ENCODE measurements around the gene AS3MT.

Gene AS3MT

DNA sequence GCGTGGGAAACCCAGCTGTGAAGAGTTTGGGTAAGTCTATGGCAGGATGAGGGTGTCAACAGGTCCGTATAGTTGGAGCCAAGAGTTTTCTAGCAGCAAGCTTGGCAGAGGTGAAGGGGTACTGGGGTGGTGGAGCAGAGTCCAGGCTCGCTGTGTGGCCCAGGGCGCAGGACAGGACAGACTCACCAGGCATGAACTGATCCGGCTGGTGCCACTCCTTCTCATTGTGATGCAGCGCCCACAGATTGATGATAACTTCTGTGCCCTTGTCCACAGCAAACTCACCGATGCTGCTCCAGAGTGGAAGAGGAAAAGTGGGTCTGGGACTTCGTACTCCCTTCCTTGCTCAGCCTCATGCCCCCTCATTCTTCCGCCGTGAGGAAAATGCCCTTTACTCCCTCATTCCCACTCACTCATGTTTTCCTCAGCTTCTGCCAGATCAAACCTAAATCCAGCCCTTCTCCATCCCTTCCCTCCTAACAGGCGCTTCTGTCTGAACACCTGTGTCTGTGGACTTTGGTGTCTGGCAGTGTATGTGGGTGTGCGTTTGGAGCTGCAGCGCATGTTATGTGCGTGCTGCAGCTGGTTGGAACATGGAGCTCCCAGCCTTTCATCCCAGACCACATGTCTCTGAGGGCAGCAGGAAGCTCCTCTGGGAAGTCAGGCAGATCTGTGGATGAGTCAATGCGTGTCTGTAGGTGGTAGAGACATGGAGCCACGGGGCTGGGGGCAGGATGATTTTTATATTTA lies 37.8 kb upstream of the AS3MT start:
- H3K27me3 ChIP-seq (ENCODE audit: insufficient read depth, low read length, poor library complexity, severe bottlenecking), result no peaks in the 10 kb centered on the region
- no peaks in the 10 kb centered on the region for H4K20me1 ChIP-seq (ENCODE audit: insufficient read depth, low read length, poor library complexity, severe bottlenecking)
- no peak overlapping the region for H3K4me2 ChIP-seq (ENCODE audit: low read depth, low read length, poor library complexity, severe bottlenecking)
- H3K36me3 ChIP-seq (ENCODE audit: insufficient read depth, low read length), result no peaks in the 10 kb centered on the region
- H3K9me2 ChIP-seq (replicated peaks; ENCODE audit: low read depth, low read length), result no peaks in the 10 kb centered on the region
- no peak overlapping the region for H3K4me3 ChIP-seq (ENCODE audit: low read length, poor library complexity, severe bottlenecking)
- H3K79me2 ChIP-seq (ENCODE audit: insufficient read depth, low read length), result no peaks in the 10 kb centered on the region
- H3F3A ChIP-seq (ENCODE audit: low read depth), result no peaks in the 10 kb centered on the region
- no peak overlapping the region for H3K9ac ChIP-seq (ENCODE audit: low read depth, low read length, poor library complexity, severe bottlenecking)
- no peak for TF ChIP-seq EZH2phosphoT487 (IDR thresholded peaks at IDR 0.05; ENCODE audit: borderline replicate concordance)
- TF ChIP-seq, protein P1, sequence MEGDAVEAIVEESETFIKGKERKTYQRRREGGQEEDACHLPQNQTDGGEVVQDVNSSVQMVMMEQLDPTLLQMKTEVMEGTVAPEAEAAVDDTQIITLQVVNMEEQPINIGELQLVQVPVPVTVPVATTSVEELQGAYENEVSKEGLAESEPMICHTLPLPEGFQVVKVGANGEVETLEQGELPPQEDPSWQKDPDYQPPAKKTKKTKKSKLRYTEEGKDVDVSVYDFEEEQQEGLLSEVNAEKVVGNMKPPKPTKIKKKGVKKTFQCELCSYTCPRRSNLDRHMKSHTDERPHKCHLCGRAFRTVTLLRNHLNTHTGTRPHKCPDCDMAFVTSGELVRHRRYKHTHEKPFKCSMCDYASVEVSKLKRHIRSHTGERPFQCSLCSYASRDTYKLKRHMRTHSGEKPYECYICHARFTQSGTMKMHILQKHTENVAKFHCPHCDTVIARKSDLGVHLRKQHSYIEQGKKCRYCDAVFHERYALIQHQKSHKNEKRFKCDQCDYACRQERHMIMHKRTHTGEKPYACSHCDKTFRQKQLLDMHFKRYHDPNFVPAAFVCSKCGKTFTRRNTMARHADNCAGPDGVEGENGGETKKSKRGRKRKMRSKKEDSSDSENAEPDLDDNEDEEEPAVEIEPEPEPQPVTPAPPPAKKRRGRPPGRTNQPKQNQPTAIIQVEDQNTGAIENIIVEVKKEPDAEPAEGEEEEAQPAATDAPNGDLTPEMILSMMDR (conservative IDR thresholded peaks at IDR 0.05; ENCODE audit: low read length), result no peak
- no peak overlapping the region for H2AFZ ChIP-seq (ENCODE audit: low read length)
- H3K4me1 ChIP-seq (ENCODE audit: insufficient read depth, low read length, poor library complexity, severe bottlenecking), result no peaks in the 10 kb centered on the region
- H3K9me3 ChIP-seq (ENCODE audit: insufficient read depth, low read depth, low read length), result no peaks in the 10 kb centered on the region

DNA sequence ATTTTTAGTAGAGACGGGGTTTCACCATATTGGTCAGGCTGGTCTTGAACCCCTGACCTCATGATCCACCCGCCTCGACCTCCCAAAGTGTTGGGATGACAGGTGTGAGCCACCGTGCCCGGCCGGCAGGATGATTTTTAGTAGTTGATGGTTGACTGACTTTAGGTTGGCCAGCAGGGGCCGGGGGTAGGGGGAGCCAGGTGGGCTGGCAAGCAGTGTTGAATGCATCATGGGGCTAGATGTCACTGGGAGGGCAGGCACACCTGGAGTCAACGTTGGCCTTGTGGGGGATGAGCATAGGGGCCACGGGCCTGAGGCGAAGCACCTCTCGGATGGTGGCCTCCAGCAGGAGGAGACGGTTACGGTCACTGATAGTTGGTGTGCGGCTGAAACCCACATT lies 37.0 kb upstream of the AS3MT start:
- no peak overlapping the region for H3K4me2 ChIP-seq (ENCODE audit: low read depth, low read length, poor library complexity, severe bottlenecking)
- no peaks in the 10 kb centered on the region for H3K4me1 ChIP-seq (ENCODE audit: insufficient read depth, low read length, poor library complexity, severe bottlenecking)
- H4K20me1 ChIP-seq (ENCODE audit: insufficient read depth, low read length, poor library complexity, severe bottlenecking), result no peaks in the 10 kb centered on the region
- no peaks in the 10 kb centered on the region for H3K27me3 ChIP-seq (ENCODE audit: insufficient read depth, low read length, poor library complexity, severe bottlenecking)
- H3K9me3 ChIP-seq (ENCODE audit: insufficient read depth, low read depth, low read length), result no peaks in the 10 kb centered on the region
- H3K9ac ChIP-seq (ENCODE audit: low read depth, low read length, poor library complexity, severe bottlenecking), result no peak overlapping the region
- TF ChIP-seq EZH2phosphoT487 (IDR thresholded peaks at IDR 0.05; ENCODE audit: borderline replicate concordance), result no peak
- TF ChIP-seq, protein P1 (conservative IDR thresholded peaks at IDR 0.05; ENCODE audit: low read length), result no peak
- H3K9me2 ChIP-seq (replicated peaks; ENCODE audit: low read depth, low read length), result no peaks in the 10 kb centered on the region
- no peaks in the 10 kb centered on the region for H3F3A ChIP-seq (ENCODE audit: low read depth)
- H3K79me2 ChIP-seq (ENCODE audit: insufficient read depth, low read length), result no peaks in the 10 kb centered on the region
- no peak overlapping the region for H3K4me3 ChIP-seq (ENCODE audit: low read length, poor library complexity, severe bottlenecking)
- no peak overlapping the region for H2AFZ ChIP-seq (ENCODE audit: low read length)
- no peaks in the 10 kb centered on the region for H3K36me3 ChIP-seq (ENCODE audit: insufficient read depth, low read length)

DNA sequence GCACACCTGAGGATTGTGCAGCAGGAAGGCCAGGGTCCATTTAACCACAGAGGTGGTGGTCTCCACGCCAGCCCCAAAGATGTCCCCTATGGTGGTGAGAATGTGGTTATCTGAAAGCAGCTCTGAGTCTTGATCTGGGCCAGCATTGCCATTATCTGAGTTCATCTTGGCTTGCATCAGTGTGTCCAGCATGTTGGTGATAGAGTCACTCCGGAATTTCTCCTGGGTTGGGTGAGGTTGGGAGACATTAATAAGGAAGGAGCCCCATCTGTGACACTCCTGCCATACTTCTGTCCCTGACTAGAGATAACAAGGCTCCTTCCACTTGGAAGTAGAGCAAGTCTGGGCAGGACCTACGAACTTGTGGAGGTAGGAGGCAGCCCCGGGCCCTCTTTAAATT lies 36.3 kb upstream of the AS3MT start:
- Histone ChIP-seq H3K4me2 (ENCODE audit: low read depth, low read length, poor library complexity, severe bottlenecking) (no peak overlapping the region), H4K20me1 (ENCODE audit: insufficient read depth, low read length, poor library complexity, severe bottlenecking) (no peaks in the 10 kb centered on the region), H3F3A (ENCODE audit: low read depth) (no peaks in the 10 kb centered on the region), H3K27me3 (ENCODE audit: insufficient read depth, low read length, poor library complexity, severe bottlenecking) (no peaks in the 10 kb centered on the region), H3K4me1 (ENCODE audit: insufficient read depth, low read length, poor library complexity, severe bottlenecking) (no peaks in the 10 kb centered on the region), H2AFZ (ENCODE audit: low read length) (no peak overlapping the region), H3K4me3 (ENCODE audit: low read length, poor library complexity, severe bottlenecking) (no peak overlapping the region), H3K9me3 (ENCODE audit: insufficient read depth, low read depth, low read length) (no peaks in the 10 kb centered on the region), H3K79me2 (ENCODE audit: insufficient read depth, low read length) (no peaks in the 10 kb centered on the region), H3K9ac (ENCODE audit: low read depth, low read length, poor library complexity, severe bottlenecking) (no peak overlapping the region), H3K36me3 (ENCODE audit: insufficient read depth, low read length) (no peaks in the 10 kb centered on the region), H3K9me2 (replicated peaks; ENCODE audit: low read depth, low read length) (no peaks in the 10 kb centered on the region)
- TF ChIP-seq EZH2phosphoT487 (IDR thresholded peaks at IDR 0.05; ENCODE audit: borderline replicate concordance), result no peak
- TF ChIP-seq, protein P1 (conservative IDR thresholded peaks at IDR 0.05; ENCODE audit: low read length), result no peak
